Hematopoietic multipotent progenitor cell (in vitro differentiated cells): ENCODE results near the gene ORMDL3. TPM values are rescaled to one million over a fixed set of nuclear protein-coding genes. Genes with fewer than 3 reads are reported as not detected.
"Not testable (repeated sequence)": the region's sequence is repeated elsewhere in the genome, so short reads cannot be mapped to it uniquely, and the experiment has no call there.

Experiments
- DNase-seq, 3 donors: peaks; one replicate each; pipeline ENCODE4 v3.0.0-alpha.2; 2011 to 2015; ENCODE audit warnings: low read depth in 2 of 3, low spot score in 2 of 3
- total RNA-seq: library from RNA; depleted of rRNA; stranded (reverse); fragments of >200 nt; gene quantifications from one replicate; pipeline ENCODE4 v1.2.3, GENCODE V29; 2012

The ORMDL3 gene
- total RNA-seq, 1 donor = 39.3 TPM

DNA sequence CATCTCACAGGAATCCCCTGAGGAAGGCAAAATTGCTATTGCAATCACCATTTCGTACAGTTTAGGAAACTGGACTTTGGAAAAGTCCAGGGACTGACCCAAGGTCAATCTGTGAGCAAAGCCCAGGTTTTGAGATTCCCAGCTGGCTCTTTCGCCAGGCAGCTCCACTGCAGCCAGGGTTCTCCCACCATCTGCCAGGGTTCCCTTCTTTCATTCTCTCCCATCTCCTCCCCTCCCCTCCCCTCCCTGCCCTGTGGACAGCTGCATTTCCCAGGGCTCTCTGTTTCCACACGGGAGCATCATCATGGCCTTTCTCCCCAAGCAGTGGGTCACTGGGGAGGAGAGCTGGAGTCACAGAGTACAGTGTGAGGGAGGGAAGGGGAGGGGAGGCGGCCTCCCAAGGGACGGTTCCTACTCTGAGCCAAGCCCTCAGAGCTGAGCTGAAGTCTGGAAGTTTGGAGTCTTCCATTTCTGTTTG lies 23.5 kb upstream of the ORMDL3 start:
- DNase-seq = no peak

DNA sequence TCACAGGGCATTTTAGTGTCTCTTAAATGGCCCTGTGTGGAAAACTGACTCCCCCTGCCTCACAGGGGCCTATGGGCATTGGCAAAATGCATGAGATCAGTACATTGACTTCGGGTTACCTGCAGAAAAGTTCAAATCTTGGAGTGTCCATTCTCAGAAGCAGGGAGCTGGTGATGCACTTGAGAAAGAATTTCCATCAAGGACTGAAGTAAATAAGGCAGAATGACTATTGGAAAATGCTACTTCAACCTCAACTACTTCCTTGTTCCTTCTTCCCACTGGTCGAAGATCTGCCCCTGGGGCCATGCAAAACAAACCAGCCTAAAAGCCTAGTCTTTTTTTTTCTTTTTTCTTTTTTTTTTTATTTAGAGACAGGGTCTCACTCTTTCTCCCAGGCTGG lies 21.6 kb upstream of the ORMDL3 start:
- no peak for DNase-seq

- DNase-seq = not testable (repeated sequence)
These were observed 21.1 kb upstream of the ORMDL3 start for GRCh38 chr17:39948489-39948828.

- no peak for DNase-seq
These were observed 19.3 kb upstream of the ORMDL3 start for GRCh38 chr17:39946551-39947330.

DNA sequence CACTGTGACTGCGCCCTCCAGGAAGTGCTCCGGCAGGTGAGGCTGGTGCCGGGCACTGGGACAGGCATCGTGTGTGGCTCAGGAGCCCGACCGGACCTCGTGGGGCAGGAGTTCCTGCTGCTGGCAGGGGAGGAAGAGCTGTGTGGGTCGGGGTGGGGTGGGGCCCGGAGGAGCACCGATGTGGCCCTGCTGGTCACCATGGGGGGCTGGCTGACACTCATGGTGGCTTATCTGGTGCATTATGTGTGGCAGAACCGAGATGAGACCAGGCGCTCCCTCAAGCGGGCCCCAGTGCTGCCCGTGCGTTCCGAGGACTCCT lies 17.0 kb upstream of the ORMDL3 start:
- no peak for DNase-seq

GRCh38 chr17:39943702-39944392 lies 16.4 kb upstream of the ORMDL3 start:
- DNase-seq = no peak

GRCh38 chr17:39939588-39940419 lies 12.4 kb upstream of the ORMDL3 start:
- DNase-seq = peak in 2 of 3 donors; percentile 59 to 69

DNA sequence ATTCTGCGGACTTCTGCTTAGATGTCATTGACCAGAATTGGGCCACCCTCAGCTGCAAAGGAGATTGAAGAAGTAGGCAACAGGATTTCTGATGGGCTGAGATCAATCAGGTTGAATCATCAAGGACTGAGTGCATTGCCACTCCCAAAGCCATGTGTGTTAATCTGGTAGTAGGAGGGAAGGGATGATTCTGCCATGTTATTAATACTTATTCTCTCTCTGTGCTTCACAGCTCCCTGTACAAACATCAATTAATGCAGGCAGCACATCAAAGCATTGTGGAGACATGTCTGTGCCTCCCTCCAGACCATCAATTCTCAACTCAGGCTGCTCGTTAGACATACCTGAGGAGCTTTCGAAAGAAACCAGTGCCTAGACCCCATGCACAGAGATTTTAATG lies 11.7 kb upstream of the ORMDL3 start:
- no peak for DNase-seq

- no peak for DNase-seq
These were observed 10.9 kb upstream of the ORMDL3 start for GRCh38 chr17:39938140-39938869.

DNA sequence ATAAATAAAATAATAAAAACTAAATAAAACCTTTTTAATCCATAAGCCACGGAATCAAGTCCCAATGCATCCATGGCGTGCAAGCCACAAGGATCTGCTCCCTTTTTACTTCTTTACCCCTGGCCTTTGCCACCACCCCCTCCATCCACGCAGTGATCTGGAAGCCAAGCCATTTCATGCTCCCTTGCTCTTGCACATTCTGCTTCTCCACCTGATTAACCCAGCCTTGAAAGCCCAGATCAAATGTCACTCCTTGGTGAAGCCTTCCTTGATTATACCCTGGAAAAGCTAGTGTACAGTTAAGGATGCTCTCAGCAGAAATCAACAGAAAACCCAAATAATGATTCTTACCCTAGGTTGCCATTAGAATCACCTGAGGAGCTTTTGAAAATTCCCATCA lies 10.0 kb upstream of the ORMDL3 start:
- DNase-seq = no peak

GRCh38 chr17:39935909-39936308 lies 8.5 kb upstream of the ORMDL3 start:
- no peak for DNase-seq

- no peak for DNase-seq
These were observed 6.9 kb upstream of the ORMDL3 start for GRCh38 chr17:39934324-39934723.

GRCh38 chr17:39933912-39934311 lies 6.5 kb upstream of the ORMDL3 start:
- no peak for DNase-seq

- no peak for DNase-seq
These were observed 2.4 kb upstream of the ORMDL3 start for GRCh38 chr17:39929646-39930407.

DNA sequence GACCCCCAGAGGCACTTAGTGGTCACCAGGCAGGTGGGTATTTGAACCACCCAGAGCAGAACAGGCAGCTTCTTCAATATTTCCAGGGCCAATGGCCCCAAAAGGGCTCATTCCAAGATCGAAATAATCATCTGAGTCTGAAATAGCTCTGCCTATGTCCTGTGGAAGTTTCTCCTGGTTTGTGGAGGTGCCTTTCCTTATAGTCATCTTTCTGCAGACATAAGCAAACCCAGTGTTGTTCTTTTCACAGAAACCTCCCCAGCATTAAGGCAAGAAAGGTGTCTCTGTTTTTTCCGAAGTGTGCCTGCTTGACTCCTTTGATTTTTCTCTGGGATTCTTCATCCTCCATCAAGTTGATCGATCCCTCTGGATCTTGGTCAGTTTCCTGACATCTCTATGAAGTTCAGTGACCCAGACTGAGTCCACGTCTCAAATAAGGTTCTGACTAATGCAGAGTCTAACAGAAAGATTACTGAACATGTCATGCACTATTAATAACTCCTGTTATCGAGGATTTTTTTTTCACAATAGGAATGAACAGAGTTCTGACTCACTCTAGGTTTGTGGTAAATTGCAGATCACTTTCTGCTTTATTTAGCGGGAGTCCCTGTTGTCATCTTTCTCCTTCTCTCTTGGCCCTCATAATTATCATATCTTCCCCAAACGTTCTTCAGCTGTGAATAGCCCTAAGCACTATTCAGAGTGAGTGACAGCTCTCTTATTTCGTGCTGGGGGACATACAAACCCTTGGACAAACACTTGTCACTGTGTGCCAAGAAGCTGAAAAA lies 1.7 kb upstream of the ORMDL3 start:
- no peak for DNase-seq

GRCh38 chr17:39927929-39928857 lies 792 bp upstream of the ORMDL3 start:
- DNase-seq = no peak

DNA sequence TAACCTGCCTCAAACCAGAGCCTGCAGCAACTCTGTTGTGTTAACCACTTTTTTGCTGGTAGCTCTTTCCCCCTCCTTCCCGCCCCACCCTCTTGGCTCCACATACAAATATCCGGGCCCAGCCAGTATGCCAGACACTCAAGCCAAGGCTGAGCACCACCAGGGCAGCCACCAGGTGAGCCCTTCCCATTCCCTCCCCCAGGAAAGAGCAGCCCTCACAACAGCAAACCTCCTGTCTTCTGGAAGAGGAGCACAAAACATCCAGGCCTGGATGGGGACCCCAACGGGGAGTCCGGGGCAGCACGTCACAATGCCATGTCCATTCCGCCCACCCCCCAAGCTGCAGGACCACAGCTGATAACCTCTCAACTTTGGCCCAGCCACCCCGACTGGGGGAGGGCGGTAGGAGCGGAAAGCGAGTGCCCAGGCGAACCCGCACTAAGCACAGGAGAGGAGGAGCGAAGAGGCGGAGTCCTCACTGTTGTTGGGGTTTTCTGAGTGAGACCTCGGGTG lies 757 bp downstream of the ORMDL3 start:
- DNase-seq = peak; percentile 22 to 43 (median 24)

GRCh38 chr17:39926135-39926587 lies 1.2 kb downstream of the ORMDL3 start:
- DNase-seq = no peak
